HG02852 (cell line): Measurements from ENCODE around the gene B4GALNT1.
"Not testable (repeated sequence)": the region's sequence is repeated elsewhere in the genome, so short reads cannot be mapped to it uniquely, and the experiment has no call there.

Experiments
- ATAC-seq: cut with Tn5 transposase; IDR thresholded peaks from one replicate; pipeline ENCODE4 v1.9.1; 2021; ENCODE audit warnings: mild to moderate bottlenecking, moderate library complexity; ENCODE audit not compliant: unreplicated experiment

B4GALNT1 gene

DNA sequence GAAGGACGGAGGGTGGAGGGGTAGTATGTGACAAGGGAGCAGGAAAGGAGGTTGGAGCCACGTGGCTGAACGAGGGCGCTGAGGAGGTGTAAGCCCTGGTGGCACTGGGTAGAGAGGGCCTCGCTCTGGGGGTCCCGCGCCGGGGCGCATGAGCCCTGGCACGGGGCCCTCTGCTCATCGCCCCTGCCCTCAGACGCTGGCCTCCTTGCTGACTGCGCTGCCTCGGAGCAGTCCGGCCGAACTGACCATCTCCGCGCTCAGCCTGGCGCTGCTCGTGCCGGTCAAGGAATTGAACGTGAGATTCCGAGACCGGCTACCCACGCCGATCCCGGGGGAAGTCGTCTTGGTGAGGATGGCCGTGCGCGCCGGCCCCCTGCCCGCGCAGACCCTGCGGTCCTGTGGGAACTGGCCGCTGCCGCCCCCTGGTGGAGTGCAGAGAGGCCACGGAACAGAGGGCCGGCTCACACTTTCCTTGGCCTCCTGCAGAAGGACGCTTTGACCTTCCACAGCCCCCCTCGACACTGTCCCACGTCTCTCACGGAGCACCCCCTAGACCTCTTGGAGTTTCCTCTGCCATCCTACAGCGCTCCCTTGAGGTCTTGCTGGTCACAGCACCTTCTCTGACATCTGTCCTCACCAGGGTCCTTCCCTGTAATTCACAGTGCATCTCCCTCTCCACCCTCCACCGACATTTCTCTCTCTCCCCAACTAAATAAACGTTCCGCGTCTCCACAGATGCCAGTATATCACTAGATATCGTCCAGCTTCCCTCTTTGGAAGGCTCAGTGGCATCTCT, 11.3 kb downstream of the B4GALNT1 start:
- ATAC-seq = no peak

DNA sequence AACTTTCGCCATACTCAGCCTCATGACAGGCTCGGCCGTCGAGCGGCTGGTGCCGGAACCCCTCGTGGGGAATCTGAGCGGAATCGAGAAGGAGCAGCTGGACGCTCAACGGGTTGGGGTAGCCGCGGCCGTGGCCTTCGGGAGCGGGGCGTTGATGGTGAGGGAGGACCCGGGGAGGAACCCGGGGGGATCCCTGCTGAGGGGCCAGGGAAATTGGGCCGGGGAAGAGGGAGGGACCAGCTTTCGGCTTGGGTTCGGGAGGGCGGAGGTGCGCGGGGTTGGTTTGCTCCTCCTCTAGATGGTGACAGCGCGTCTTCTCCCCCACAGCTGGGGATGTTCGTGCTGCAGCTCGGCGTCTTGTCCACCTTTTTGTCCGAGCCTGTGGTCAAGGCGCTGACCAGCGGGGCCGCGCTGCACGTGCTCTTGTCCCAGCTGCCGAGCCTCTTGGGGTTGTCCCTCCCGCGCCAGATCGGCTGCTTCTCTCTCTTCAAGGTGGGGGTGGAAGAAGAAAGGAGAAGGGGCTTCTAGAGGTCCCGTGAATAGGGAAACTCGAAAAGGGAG, 12.0 kb downstream of the B4GALNT1 start:
- ATAC-seq = no peak

DNA sequence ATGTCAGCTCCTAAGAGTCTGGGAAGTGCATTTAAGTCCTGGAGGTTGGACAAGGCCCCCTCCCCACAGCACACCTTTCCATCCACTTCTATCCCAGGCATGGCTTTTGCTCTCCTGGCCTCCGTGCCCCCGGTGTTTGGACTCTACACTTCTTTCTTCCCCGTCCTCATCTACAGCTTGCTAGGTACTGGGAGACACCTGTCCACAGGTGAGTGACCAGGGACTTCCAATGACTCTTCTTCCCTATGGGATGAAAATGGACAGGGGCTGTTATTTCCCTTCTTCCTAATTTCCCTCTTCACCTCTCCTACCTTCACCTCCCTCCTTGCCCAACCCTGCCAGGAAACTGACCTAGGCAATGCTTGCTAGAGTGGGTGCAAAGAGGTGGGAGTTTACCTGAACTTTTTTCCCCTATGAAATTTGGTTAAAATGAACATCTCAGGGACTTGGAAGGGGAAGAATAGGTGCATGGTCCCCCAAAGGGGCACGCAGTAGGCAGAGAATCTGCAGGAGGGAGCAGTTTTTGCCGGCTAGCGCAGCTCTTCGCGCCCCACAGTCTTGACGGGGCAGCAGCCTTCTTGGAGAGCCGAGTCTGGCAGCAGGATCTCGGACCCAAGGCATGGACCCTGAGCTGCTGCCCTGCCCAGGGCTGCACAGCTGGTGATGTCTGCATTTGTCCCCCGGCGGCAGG, 12.6 kb downstream of the B4GALNT1 start:
- ATAC-seq = no peak

DNA sequence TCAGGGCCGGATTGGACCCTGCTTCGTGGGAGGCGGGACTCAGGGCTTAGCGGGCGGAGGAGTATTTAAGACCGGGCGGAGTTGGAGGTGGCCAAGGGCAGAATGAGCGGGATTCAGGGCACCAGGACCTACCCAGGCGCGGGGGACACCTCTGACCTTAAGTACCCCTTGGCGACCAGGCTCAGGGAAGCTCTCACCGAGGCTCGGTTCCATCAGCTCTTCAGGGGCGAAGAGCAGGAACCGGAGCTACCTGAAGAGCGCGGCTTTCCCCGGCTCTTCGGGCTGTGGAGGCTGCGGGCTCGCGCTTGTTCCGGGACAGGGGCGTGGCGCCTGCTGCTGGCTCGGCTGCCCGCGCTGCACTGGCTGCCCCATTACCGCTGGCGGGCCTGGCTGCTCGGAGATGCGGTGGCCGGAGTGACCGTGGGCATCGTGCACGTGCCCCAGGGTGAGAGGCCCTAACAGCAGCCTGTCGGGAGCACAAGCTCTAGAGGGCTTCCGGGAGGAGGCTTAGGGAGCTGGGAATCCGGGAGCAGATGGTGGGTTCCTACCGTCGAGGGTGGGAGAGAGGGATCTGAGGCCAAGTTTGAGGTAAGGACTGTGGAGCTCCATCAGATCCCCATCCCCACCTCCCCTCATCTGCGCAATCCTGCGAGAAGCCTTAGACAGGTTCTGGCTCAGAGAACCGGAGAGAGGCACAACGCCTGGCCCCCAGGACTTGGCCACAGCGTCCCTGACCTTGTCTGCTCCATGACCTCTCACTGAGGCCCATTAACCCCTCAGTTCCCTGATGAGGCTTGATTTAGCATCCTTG, 13.4 kb downstream of the B4GALNT1 start:
- no peak for ATAC-seq

DNA sequence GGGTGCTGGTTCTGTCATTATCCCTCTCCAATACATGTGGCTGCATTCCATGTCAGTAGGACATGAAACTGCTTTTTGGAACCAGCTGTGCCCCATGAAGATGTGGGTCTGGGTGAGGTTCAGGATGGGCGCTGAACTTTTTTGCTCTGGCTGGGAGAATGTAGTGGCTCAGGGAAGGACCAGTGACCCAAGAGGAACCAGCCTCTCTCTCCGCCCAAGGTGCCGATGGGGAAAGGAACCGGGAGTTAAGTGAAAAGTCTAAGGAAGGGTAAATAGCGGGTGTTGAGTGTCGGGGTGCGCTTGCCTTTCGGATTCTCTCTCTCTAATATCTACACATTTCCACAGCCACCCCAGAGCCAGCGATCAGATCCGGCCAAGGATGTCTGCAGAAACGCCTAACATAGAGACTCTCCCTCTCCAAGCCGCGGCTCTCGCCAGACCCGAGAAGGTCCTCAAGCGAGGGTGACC, 14.0 kb downstream of the B4GALNT1 start:
- ATAC-seq = no peak

DNA sequence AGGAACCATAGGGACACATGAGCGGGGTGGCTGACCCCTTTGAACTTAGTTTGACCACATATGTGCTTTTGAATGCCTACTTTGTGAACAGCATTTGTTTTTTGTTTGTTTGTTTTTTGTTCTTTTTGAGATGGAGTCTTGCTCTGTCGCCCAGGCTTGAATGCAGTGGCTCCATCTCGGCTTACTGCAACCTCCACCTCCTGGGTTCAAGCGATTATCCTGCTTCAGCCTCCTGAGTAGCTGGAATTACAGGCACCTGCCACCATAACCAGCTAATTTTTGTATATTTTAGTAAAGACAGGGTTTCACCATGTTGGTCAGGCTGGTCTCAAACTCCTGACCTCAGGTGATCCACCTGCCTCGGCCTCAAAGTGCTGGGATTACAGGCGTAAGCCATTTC, 14.6 kb downstream of the B4GALNT1 start:
- ATAC-seq = not testable (repeated sequence)

DNA sequence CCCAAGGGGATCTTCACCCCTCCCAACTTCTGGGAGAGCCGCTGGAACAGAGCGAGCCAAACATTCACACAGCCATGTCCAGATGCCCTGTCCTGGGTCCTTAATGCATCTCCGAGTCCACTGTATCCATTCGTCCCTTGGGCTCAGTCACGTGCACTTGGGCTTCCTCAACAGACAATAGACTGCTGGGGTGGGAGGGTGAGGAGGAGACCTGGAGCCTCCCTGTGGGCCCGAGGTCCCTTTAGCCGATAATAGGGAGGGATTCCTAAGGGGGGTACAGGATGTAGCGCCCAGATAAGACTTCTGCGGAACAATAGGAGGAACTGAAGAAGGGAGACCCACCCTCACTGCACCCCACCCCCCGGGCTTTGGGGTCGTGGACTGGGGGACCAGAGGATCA, 15.1 kb downstream of the B4GALNT1 start:
- no peak for ATAC-seq

DNA sequence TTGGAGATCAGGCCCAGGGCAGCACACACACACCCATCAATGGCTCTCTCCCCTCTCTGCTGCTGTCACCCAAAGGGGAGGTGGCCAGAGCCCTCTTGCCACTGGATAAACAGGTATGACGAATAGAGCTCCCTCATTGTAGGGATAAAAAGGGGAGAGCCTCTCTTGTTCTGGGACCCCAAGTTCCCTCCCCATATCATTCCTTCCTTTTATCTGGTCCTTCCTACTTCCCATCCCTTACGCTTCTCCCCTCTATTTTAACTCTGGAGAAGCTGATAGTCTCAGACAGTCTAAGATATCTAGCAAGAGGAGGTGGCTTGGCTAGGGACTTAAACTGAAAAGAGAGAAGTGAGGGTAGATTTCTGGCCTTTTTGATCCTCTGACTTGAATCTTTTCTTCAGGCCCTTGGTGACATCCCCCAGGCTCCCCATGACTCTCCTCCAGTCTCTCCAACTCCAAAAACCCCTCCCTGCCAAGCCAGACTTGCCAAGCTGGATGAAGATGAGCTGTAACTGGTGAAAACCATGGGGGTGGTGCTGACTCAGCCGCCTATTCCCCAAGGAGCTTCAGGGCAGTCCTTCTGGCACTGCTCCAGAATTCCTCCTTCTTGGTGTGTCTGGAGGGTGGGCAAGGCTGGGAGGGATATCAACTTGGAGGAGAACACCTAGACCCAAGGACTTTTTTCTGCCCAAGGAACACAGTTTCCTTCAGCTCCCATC, 16.5 kb downstream of the B4GALNT1 start:
- no peak for ATAC-seq

DNA sequence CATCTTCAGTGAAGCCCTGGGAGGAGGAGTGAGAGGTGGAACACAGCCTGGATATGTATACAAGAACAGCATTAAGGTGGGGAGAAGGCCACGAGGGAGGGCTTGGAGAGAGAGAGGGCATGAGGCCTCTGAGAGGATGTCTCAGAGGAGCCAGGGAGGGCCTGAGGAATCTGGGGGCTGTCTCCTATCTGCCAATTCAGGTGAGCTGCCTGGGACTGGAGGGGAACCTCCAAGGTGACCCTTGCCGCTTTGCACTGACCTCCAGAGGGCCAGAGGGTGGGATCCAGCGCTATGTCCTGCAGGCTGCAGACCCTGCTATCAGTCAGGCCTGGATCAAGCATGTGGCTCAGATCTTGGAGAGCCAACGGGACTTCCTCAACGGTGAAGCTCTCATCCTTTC, 17.4 kb downstream of the B4GALNT1 start:
- ATAC-seq = no peak

DNA sequence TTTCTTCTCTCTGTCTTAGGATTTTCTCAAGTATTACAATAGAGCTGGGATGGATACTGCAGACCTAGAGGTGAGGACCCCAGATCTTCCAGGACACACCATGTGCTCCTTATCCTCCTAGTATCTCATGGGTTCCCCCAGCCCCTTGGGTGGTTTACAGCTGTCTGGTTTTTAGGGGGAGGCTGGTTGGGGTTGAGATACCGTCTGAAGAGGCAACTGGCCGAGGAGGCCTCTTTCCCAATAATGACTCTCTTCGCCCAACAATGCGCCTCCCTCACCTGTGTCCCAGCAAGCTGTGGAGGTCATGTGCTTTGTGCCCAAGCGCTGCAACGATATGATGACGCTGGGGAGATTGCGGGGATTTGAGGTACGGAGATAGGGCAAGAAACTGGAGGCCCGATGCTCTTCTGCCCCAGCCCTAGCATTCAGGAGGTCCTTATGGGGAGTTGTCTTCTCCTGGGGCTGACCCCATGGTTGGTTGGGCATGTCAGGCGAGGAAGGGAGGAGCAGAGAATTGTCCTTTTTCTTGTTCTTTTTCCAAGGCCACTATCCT, 18.0 kb downstream of the B4GALNT1 start:
- no peak for ATAC-seq

DNA sequence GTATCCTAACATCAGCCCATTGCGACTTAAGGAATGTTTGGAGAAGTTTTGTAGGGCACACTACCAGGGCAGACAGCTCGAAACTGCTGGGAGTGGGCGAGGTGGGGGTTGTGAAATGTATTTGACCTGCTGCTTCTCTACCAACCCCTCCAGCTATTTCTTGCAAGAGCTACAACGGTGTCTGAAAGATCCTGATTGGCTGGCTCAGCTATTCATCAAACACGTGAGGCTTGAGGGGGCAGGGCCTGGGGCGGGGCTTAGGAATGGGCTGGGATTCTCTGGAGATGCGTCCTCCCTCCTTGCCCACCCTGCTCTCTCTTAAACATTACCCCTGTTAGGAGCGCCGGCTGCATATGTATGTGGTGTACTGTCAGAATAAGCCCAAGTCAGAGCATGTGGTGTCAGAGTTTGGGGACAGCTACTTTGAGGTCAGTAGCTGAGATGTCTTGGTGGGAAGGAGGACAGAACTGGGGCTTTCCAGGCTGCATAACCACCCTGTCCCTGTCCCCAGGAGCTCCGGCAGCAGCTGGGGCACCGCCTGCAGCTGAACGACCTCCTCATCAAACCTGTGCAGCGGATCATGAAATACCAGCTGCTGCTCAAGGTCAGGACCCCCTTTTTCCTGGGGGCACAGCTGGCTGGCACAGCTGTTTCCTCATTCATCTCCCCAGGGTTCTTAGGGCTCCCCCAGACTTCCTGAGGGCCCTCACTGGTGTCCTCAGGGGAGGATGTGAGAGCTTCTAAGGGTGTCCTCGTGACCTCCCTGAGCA, 18.6 kb downstream of the B4GALNT1 start:
- ATAC-seq = peak; percentile 50

DNA sequence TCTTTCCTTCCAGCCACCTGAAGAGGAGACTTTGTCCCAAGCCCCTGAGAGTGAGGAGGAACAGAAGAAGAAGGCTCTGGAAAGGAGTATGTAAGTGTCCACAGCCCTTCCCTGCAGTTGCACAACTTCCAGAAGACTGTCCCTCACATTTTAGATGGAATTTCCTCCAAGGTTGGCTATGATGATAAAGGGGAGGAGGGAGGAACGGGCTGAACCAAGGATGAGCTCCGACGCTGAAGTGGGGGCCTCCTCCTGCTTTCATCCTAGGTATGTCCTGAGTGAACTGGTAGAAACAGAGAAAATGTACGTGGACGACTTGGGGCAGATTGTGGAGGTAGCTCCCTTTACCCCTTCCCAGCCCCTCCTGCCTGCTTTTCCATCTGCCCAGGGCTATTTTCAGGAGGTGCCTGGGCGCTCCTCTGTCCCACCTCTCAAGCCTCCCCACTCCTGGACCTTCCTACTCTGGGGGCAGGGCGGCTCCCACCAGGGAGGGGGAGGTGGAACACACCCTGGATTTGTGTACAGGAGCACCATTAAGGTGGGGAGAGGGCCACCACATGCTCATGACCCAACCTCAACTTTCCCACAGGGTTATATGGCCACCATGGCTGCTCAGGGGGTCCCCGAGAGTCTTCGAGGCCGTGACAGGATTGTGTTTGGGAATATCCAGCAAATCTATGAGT, 19.4 kb downstream of the B4GALNT1 start:
- no peak for ATAC-seq

DNA sequence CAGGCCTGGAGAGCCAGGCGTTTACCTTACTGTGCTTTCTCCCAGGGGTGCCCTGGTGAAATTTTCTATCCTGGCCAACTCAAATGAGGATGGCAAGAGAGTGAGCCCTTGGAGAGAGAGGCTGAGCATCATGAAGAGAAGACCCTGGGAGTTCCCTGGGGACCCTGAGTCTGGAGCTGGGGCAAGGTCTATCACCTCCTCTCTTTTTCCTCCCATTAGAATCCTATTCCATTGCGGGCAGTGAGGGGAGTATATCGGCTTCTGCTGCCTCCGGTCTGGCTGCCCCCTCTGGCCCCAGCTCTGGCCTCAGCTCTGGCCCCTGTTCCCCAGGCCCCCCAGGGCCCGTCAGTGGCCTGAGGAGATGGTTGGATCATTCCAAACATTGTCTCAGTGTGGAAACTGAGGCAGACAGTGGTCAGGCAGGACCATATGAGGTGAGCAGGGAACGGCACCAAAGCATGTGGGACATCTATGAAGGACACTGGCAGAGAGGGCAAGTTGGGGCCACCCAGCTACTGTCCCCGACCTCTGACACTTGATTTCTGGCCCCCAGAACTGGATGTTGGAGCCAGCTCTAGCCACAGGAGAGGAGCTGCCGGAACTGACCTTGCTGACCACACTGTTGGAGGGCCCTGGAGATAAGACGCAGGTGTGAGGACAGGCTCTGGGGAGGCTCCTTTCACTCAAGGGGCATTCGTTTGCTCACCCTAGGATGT, 20.1 kb downstream of the B4GALNT1 start:
- no peak for ATAC-seq

DNA sequence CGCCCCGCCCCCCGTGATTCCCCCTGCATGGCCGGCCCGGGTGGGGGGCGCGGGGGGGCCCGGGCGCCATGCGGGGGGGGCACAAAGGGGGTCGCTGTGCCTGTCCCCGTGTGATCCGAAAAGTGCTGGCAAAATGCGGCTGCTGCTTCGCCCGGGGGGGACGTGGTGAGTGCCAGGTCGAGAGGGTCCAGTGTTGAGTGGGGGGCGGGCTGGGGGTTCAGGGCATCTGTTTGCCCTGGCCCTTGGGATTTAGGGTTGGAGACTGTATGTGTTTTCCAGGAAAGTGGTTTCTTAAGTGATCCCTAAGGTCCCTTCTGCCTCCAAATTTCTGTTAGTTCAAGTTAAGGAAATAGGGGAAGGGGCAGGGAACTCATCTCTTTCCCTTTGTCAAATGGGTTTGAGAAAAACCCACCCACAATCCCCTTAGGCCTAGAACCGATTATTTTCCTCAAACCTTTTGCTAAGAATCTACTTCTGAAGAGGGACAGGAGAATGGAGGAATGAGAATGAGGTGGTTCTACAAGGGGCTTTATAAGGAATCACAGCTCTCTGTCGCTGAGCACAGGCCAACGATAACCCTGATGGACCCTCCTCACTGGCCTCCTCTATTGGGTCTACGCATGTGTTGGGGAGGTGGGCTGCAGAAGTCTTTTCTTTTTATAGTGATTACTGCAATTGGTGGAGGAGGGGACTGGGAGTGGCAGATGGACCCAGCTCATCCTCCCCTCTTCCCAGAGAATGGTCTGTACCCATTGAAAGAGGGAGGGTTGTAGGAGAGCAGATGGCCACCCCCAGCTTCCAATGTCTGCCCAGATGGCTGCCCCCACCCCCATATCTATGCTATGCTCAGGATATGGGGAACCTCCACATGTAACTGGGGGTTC, 20.9 kb downstream of the B4GALNT1 start:
- no peak for ATAC-seq

DNA sequence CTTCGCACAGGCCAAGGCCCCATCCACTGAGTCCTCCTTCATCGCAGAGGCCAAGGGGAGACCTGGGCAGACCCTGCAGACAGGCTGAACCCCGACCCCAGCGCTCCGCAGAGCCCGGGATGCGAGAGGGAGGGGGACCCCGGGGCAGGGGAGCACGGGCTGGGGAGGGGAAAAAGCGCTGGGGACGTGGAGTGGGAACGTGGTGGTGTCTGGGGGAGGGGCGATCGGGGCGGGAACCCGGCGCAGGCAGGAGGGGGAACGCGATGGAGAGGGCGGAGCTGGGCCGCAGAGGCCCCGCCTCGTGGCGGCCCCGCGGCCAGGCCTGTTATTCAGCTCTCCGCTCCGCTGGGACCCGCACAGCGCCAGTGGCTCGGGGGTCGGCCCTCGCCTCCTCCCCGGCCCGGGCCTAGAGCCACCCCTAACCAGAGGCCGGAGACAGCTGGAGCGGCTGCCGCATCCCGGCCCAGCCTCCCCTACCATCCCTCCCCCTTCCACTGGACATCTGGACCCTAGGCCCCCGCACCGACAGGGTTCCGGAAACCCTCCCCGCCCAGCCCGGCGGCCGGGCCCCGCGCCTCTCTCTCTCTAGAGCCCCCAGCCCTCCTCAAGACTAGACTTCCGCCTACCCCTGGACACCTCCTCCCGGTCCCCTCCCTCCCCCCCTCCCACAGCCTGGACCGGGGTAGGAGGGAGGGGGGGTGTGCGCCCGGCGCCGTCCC, 21.7 kb downstream of the B4GALNT1 start, which contains the start of gene ARHGEF25:
ARHGEF25 (plus strand) TSS at position 328 of the 719 bp plus-strand sequence. CDS start 460 bp downstream, outside the sequence.
- ATAC-seq = peak; percentile 48

DNA sequence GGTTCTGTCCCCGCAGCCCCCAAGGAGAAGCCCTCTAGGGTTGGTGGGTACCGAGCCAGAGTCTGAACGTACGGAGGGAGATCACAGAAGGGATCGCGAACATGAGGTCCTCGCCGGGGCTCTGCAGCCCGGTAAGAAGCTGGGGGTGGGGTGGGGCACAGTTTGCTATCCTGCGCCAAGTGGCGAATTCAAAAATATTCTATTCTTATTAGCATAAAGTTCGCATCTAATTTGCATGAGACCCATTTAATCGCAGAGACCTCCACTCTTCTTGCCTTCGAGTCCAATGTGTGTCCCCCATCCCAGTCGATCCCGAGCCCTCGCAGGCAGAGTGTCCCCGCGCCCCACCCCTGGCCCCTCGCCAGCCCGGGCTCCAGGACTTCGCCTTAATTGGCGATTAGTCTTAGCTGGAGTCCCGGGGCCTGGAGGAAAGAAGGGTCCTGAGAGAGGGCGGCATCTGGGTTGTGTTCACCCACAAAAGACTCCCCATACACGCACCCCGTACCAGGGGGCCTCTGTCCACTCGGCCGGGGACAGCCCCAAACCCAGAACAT, 22.4 kb downstream of the B4GALNT1 start:
- ATAC-seq = no peak
